BLaER1 (cell line): Measurements from ENCODE around the gene FAM162A.
"Not testable (repeated sequence)": the region's sequence is repeated elsewhere in the genome, so short reads cannot be mapped to it uniquely, and the experiment has no call there.

Experiments used
- H3K27ac ChIP-seq: shearing (Covaris generic); formaldehyde crosslinking; 2 replicates; pipeline ENCODE4 v1.8.1; 2022
- H3K27me3 ChIP-seq: shearing (Covaris generic); formaldehyde crosslinking; 2 replicates; pipeline ENCODE4 v1.8.1; 2022
- H3K36me3 ChIP-seq: shearing (Covaris generic); formaldehyde crosslinking; 2 replicates; pipeline ENCODE4 v1.8.1; 2022
- H3K4me1 ChIP-seq: shearing (Covaris generic); formaldehyde crosslinking; 2 replicates; pipeline ENCODE4 v1.8.1; 2022
- H3K4me2 ChIP-seq: shearing (Covaris generic); formaldehyde crosslinking; 2 replicates; pipeline ENCODE4 v1.8.1; 2022
- H3K4me3 ChIP-seq: shearing (Covaris generic); formaldehyde crosslinking; 2 replicates; pipeline ENCODE4 v1.8.1; 2022
- H3K9ac ChIP-seq: shearing (Covaris generic); formaldehyde crosslinking; 2 replicates; pipeline ENCODE4 v1.8.1; 2022
- H3K9me3 ChIP-seq: shearing (Covaris generic); formaldehyde crosslinking; 2 replicates; pipeline ENCODE4 v1.8.1; 2022
- H4K20me1 ChIP-seq: shearing (Covaris generic); formaldehyde crosslinking; 2 replicates; pipeline ENCODE4 v1.8.1; 2022
- Cebpa-rat ChIP-seq: shearing (Covaris generic); IDR thresholded peaks from 2 replicates; pipeline ENCODE4 v1.8.1; 2022

The FAM162A gene

DNA sequence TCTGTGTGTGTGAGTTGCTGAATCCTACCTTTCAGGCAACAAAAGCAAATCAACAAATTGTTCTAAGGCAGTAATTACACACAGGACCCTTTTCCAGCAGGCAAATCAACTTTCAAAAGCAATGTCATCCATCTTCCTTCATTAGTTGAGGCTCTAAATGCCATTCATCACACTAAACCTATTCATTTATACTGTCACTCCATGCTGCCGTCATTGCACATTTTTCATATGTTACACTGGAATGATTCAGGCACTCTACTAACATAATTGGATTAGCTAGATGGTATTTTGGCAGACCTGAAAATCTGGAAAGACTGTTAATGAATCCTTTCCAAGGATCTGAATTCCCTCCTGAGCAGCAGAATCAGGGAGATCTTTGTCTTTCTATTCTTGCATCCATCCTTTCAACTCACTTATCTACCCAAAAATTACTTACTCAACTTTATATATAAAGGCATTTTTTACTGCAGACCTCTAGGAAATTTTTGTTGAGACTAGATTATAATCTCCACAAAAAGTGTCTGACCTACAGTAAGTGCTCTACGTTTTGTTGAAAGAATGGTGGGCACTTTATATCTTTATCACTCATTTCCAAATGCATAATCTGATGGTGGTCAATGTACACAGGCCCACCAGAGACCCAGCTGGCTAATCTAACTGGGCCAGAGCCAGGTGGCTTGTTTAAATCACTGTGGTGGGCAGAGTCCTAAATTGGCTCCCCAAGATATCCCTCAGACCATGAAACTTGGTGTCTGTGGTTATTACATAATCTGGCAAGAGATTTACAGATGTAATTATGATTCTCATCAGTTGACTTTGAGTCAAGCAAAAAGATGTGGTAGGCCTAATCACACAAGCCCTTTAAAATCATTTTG lies 25.9 kb upstream of the FAM162A start:
- Histone ChIP-seq H3K27ac (no peak overlapping the region), H3K4me1 (no peaks in the 10 kb centered on the region), H3K36me3 (peaks cover 42% of the 10 kb centered on the region), H3K4me2 (no peak overlapping the region), H3K4me3 (no peak overlapping the region), H4K20me1 (no peaks in the 10 kb centered on the region), H3K27me3 (no peaks in the 10 kb centered on the region), H3K9me3 (no peaks in the 10 kb centered on the region), H3K9ac (no peak overlapping the region)
- no peak for TF ChIP-seq Cebpa-rat

DNA sequence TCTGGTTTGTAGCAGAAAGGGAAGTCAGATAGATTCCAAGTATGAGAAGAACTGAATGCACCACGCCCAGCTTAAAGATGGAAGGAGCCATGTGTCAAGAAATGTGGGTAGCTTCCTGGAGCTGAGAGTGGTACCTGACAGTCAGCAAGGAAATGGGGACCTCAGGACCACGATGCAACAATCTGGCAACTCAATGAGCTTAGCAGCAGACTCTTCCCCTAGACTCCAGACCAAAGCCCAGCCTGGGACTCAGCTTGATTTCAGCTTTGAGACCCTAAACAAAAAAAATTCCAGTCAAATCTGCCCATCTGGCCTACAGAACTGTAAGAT lies 25.3 kb upstream of the FAM162A start:
- Histone ChIP-seq H4K20me1 (no peaks in the 10 kb centered on the region), H3K4me1 (no peaks in the 10 kb centered on the region), H3K4me3 (no peak overlapping the region), H3K4me2 (no peak overlapping the region), H3K36me3 (peaks cover 48% of the 10 kb centered on the region), H3K9ac (no peak overlapping the region), H3K9me3 (no peaks in the 10 kb centered on the region), H3K27me3 (no peaks in the 10 kb centered on the region), H3K27ac (no peak overlapping the region)
- no peak for TF ChIP-seq Cebpa-rat

- H3K36me3 ChIP-seq = peaks cover 82% of the 10 kb centered on the region
Observed at GRCh38 chr3:122362026-122362425, 22.0 kb upstream of the FAM162A start.

GRCh38 chr3:122364490-122364889 lies 19.5 kb upstream of the FAM162A start:
- H3K27ac ChIP-seq = no peak overlapping the region
- H3K9me3 ChIP-seq = no peaks in the 10 kb centered on the region
- H4K20me1 ChIP-seq = no peaks in the 10 kb centered on the region
- no peak overlapping the region for H3K9ac ChIP-seq
- no peak overlapping the region for H3K4me3 ChIP-seq
- H3K27me3 ChIP-seq = no peaks in the 10 kb centered on the region
- TF ChIP-seq Cebpa-rat = no peak
- no peak overlapping the region for H3K4me2 ChIP-seq
- H3K4me1 ChIP-seq = no peaks in the 10 kb centered on the region
- H3K36me3 ChIP-seq = peaks cover 87% of the 10 kb centered on the region

More at GRCh38 chr3:122362026-122362425, 22.0 kb upstream of the FAM162A start:
- no peaks in the 10 kb centered on the region for H3K27me3 ChIP-seq
- no peaks in the 10 kb centered on the region for H4K20me1 ChIP-seq
- no peaks in the 10 kb centered on the region for H3K4me1 ChIP-seq
- H3K4me2 ChIP-seq = no peak overlapping the region
- H3K9me3 ChIP-seq = no peaks in the 10 kb centered on the region
- TF ChIP-seq Cebpa-rat = no peak
- no peak overlapping the region for H3K4me3 ChIP-seq
- H3K9ac ChIP-seq = no peak overlapping the region
- H3K27ac ChIP-seq = no peak overlapping the region

DNA sequence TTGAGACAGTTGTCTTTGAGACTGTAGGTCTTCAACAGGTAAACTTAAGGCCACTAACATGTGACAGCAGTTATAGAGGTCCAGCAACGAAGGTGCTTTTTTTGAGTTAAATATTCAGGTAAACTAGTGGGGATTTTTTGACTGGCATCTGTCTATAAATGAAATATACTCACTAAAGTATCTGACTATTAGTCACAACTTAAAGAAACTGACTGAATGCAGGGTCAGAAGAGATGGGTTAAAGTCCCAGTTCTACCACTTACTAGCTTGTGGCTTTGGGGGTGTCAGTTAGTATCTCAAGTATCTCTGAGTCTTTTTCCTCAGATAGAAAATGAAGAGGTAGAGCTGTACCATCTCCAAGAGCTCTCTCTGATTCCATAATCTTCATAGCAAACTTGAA lies 18.9 kb upstream of the FAM162A start:
- H3K36me3 ChIP-seq = peaks cover 88% of the 10 kb centered on the region
- no peak overlapping the region for H3K27ac ChIP-seq
- no peaks in the 10 kb centered on the region for H3K27me3 ChIP-seq
- no peaks in the 10 kb centered on the region for H3K9me3 ChIP-seq
- H3K9ac ChIP-seq = no peak overlapping the region
- TF ChIP-seq Cebpa-rat = no peak
- no peaks in the 10 kb centered on the region for H4K20me1 ChIP-seq
- no peaks in the 10 kb centered on the region for H3K4me1 ChIP-seq
- H3K4me2 ChIP-seq = no peak overlapping the region
- no peak overlapping the region for H3K4me3 ChIP-seq

DNA sequence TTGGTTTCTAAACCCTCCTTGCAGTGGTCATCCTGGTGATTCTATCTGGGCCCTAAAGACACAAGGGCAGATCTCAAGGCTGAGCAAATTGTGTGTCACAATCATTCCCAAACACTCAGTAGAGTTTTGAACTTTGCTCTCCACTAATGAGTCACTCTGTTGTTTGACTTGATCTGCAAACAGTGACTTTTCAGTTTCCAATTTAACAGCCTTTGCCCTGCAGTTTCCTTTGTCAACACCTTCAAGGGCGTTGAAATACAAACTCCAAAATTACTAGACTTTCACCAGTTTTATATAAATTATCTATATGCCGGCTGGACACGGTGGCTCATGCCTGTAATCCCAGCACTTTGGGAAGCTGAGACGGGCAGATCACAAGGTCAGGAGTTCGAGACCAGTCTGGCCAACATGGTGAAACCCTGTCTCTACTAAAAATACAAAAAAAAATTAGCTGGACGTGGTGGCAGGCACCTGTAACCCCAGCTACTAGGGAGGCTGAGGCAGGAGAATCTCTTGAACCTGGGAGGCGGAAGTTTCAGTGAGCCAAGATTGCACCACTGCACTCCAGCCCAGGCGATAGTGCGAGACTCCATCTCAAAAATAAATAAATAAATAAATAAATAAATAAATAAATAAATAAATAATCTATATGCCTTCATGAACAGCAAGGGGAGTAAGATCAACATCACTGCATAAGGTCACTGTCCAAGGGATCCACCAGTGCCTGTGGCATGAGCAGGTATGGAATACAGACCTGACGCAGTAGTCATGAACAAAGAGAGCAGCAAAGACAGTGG lies 18.2 kb upstream of the FAM162A start:
- H3K4me3 ChIP-seq, H3K9ac ChIP-seq, H3K4me2 ChIP-seq, H3K4me1 ChIP-seq, H3K27ac ChIP-seq, H4K20me1 ChIP-seq, H3K27me3 ChIP-seq, H3K9me3 ChIP-seq: not testable (repeated sequence)
- H3K36me3 ChIP-seq = peaks cover 94% of the 10 kb centered on the region

DNA sequence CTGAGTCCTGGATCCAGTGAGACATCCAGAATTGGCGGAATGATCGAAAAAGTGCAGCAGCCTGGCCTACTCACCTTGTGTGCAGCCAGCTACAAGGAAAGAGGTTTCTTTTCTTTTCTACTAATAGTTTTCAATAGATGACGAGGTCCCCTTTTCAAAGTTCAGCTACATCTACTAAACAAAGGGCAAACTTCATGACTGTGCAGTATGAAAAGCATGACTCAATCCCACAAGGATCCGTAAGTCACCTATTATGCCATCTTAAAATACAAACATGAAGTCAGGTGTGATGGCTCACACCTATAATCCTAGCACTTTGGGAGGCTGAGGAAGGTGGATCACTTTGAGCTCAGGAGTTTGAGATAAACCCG lies 17.6 kb upstream of the FAM162A start:
- H3K4me3 ChIP-seq = no peak overlapping the region
- H4K20me1 ChIP-seq = no peaks in the 10 kb centered on the region
- TF ChIP-seq Cebpa-rat = no peak
- H3K4me2 ChIP-seq = no peak overlapping the region
- H3K27me3 ChIP-seq = no peaks in the 10 kb centered on the region
- H3K27ac ChIP-seq = no peak overlapping the region
- no peak overlapping the region for H3K9ac ChIP-seq
- no peaks in the 10 kb centered on the region for H3K9me3 ChIP-seq
- no peaks in the 10 kb centered on the region for H3K4me1 ChIP-seq
- H3K36me3 ChIP-seq = peaks cover 94% of the 10 kb centered on the region

GRCh38 chr3:122374034-122374433 lies 9.9 kb upstream of the FAM162A start:
- TF ChIP-seq Cebpa-rat = no peak
- H3K4me1 ChIP-seq = peaks cover 2% of the 10 kb centered on the region
- H3K9ac ChIP-seq = no peak overlapping the region
- H3K4me2 ChIP-seq = no peak overlapping the region
- no peak overlapping the region for H3K27ac ChIP-seq
- no peak overlapping the region for H3K4me3 ChIP-seq
- peaks cover 17% of the 10 kb centered on the region for H4K20me1 ChIP-seq
- H3K36me3 ChIP-seq = peaks cover 78% of the 10 kb centered on the region
- H3K9me3 ChIP-seq = no peaks in the 10 kb centered on the region
- no peaks in the 10 kb centered on the region for H3K27me3 ChIP-seq

DNA sequence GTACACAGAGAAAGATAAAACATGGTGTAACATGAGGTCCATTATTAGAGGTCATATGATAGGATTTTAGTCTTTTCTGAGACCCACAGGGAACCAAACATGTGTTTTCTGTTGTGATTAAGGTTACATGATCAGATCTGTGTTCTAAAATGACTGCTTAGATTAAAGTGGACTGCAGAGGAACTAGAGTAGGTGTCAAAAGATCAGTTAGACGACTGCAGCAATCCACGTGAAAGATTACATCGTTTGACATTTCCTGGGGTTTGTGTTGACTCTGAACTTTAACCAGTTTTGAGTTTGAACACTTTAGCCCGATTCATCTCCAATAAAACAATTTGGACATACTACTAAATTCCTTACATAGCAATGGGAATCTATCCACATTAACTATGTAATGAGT lies 6.0 kb upstream of the FAM162A start:
- H3K4me2 ChIP-seq = no peak overlapping the region
- peaks cover 36% of the 10 kb centered on the region for H3K4me1 ChIP-seq

More for the DNA sequence above, 6.0 kb upstream of the FAM162A start:
- Histone ChIP-seq H3K4me3 (no peak overlapping the region), H4K20me1 (peaks cover 29% of the 10 kb centered on the region), H3K36me3 (peaks cover 47% of the 10 kb centered on the region), H3K9me3 (no peaks in the 10 kb centered on the region), H3K27me3 (no peaks in the 10 kb centered on the region), H3K9ac (no peak overlapping the region), H3K27ac (no peak overlapping the region)
- TF ChIP-seq Cebpa-rat = no peak
